ENCODE measurements around the gene FLRT2.

GRCh38 chr14:85533023-85533860, 3.3 kb downstream of the FLRT2 start:
- TF ChIP-seq ETV6 (conservative IDR thresholded peaks at IDR 0.05 in 1 of 2, IDR thresholded peaks at IDR 0.05 in 1 of 2; ENCODE audit: borderline replicate concordance in 1 of 2, low read depth in 1 of 2): no peak
- TF ChIP-seq USF1 (IDR thresholded peaks at IDR 0.05; ENCODE audit: borderline replicate concordance, extremely low read length, insufficient read depth, low read depth, low read length): no peak
- TF ChIP-seq MYC (IDR thresholded peaks at IDR 0.05; ENCODE audit: insufficient read depth, insufficient read length, insufficient replicate concordance, low read length, severe bottlenecking): no peak
- no peak for TF ChIP-seq NFIC (IDR thresholded peaks at IDR 0.05; ENCODE audit: low read depth, low read length)
- TF ChIP-seq POLR2A (IDR thresholded peaks at IDR 0.05; ENCODE audit: low read depth, low read length): no peak
- no peak for TF ChIP-seq HCFC1 (IDR thresholded peaks at IDR 0.05; ENCODE audit: low read length)
- no peak for TF ChIP-seq CTCF (IDR thresholded peaks at IDR 0.05 in 2 of 3, conservative IDR thresholded peaks at IDR 0.05 in 1 of 3; ENCODE audit: control insufficient read depth in 2 of 3, extremely low read depth in 1 of 3, insufficient read depth in 1 of 3, low read depth in 3 of 3, low read length in 3 of 3)

All from GM12878 (cell line).